Measurements from ENCODE around the gene ADCY3.

ADCY3 gene

DNA sequence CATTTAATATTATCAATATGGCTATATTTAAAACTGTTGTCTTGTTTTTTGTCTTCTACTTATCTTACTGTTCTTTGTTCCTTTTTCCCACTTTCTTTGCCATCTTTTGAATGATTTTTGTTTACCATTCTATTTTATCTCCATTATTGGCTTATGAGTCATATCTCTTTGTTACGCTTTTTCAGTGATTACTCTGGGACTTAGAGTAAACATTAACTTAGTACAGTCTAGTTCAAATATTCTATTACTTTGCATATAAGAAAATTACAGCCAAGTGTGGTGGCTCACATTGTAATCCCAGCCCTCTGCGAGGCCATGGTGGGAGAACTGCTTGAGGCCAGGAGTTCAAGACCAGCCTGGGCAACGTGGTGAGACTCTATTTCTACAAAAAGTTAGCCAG is 26.1 kb downstream of the ADCY3 start:
- TF ChIP-seq, protein P1, sequence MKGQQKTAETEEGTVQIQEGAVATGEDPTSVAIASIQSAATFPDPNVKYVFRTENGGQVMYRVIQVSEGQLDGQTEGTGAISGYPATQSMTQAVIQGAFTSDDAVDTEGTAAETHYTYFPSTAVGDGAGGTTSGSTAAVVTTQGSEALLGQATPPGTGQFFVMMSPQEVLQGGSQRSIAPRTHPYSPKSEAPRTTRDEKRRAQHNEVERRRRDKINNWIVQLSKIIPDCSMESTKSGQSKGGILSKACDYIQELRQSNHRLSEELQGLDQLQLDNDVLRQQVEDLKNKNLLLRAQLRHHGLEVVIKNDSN (IDR thresholded peaks at IDR 0.05): no peak
- TF ChIP-seq RAD21 (IDR thresholded peaks at IDR 0.05; ENCODE audit: low read depth) (no peak), CEBPB (IDR thresholded peaks at IDR 0.05) (no peak), TCF12 (IDR thresholded peaks at IDR 0.05; ENCODE audit: low read depth) (no peak), TAF1 (IDR thresholded peaks at IDR 0.05; ENCODE audit: low read depth) (no peak), CREB1 (IDR thresholded peaks at IDR 0.05; ENCODE audit: low read depth) (no peak)

DNA sequence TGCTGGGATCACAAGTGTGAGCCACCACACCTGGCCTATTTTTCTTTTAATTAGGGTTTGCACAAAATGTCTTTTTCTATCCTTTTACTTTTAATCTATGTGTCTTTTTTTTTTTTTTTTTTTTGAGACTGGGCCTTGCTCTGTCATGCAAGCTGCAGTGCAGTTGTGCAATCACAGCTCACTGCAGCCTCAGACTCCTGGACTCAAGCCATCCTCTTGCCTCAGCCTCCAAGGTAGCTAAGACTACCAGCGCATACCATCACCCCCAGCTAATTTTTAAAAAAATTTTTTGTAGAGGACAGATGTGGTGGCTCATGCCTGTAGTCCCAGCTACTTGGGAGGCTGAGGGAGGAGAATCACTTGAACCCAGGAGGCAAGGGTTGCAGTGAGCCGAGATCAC is 27.1 kb downstream of the ADCY3 start:
- TF ChIP-seq CEBPB (IDR thresholded peaks at IDR 0.05): peak; percentile 19; the same call in 1 of the 2 replicates
- TF ChIP-seq TAF1 (IDR thresholded peaks at IDR 0.05; ENCODE audit: low read depth): no peak

DNA sequence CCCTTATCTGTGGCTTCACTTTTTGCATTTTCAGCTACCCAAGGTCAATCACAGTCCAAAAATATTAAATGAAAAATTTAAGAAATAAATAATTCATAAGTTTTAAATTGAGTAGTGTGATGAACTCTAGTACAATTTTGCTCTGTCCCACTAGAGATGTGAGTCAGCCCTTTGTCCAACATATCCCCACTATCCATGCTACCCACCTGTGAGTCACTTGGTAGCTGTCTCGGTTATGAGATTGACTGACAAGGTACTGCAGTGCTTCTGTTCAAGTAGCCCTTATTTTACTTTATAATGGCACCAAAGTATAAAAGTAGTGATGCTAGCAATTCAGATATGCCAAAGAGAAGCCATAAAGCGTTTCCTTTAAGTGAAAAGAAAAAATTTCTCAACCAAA is 28.8 kb downstream of the ADCY3 start:
- TF ChIP-seq EGR1 (IDR thresholded peaks at IDR 0.05) (no peak), TCF12 (IDR thresholded peaks at IDR 0.05; ENCODE audit: low read depth) (no peak), FOXM1 (IDR thresholded peaks at IDR 0.05; ENCODE audit: borderline replicate concordance, low read depth) (no peak), RAD21 (IDR thresholded peaks at IDR 0.05; ENCODE audit: low read depth) (no peak), TEAD4 (IDR thresholded peaks at IDR 0.05) (no peak), TAF1 (IDR thresholded peaks at IDR 0.05; ENCODE audit: low read depth) (no peak), ZBTB7A (IDR thresholded peaks at IDR 0.05; ENCODE audit: low read depth) (no peak), EP300 (IDR thresholded peaks at IDR 0.05; ENCODE audit: borderline replicate concordance) (no peak), CREB1 (IDR thresholded peaks at IDR 0.05; ENCODE audit: low read depth) (no peak), NFIC (IDR thresholded peaks at IDR 0.05) (no peak), YY1 (IDR thresholded peaks at IDR 0.05; ENCODE audit: low read depth) (no peak), CEBPB (IDR thresholded peaks at IDR 0.05) (no peak)
- TF ChIP-seq, protein P2, sequence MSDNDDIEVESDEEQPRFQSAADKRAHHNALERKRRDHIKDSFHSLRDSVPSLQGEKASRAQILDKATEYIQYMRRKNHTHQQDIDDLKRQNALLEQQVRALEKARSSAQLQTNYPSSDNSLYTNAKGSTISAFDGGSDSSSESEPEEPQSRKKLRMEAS (IDR thresholded peaks at IDR 0.05): no peak
- TF ChIP-seq, protein P1 (IDR thresholded peaks at IDR 0.05): no peak
- TF ChIP-seq, protein P3, sequence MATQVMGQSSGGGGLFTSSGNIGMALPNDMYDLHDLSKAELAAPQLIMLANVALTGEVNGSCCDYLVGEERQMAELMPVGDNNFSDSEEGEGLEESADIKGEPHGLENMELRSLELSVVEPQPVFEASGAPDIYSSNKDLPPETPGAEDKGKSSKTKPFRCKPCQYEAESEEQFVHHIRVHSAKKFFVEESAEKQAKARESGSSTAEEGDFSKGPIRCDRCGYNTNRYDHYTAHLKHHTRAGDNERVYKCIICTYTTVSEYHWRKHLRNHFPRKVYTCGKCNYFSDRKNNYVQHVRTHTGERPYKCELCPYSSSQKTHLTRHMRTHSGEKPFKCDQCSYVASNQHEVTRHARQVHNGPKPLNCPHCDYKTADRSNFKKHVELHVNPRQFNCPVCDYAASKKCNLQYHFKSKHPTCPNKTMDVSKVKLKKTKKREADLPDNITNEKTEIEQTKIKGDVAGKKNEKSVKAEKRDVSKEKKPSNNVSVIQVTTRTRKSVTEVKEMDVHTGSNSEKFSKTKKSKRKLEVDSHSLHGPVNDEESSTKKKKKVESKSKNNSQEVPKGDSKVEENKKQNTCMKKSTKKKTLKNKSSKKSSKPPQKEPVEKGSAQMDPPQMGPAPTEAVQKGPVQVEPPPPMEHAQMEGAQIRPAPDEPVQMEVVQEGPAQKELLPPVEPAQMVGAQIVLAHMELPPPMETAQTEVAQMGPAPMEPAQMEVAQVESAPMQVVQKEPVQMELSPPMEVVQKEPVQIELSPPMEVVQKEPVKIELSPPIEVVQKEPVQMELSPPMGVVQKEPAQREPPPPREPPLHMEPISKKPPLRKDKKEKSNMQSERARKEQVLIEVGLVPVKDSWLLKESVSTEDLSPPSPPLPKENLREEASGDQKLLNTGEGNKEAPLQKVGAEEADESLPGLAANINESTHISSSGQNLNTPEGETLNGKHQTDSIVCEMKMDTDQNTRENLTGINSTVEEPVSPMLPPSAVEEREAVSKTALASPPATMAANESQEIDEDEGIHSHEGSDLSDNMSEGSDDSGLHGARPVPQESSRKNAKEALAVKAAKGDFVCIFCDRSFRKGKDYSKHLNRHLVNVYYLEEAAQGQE (IDR thresholded peaks at IDR 0.05; ENCODE audit: low read depth): no peak

DNA sequence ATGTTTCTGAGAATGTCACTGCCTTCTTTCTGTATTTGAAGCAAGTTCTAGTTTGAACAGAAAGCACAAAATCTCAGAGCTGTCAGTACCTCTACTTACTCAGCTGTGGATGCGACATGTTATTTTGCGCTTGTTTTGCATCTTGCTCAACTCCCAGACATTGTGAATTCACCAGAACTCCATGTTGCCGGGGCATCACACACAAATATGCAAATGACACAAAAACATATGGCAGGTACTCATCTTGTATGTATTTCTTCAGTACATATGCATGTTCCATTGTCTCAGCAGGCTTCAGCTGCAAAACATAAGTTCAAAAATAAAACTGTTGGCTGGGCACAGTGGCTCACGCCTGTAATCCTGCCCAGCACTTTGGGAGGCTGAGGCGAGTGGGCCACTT is 30.8 kb downstream of the ADCY3 start:
- no peak for TF ChIP-seq YY1 (IDR thresholded peaks at IDR 0.05; ENCODE audit: low read depth)
- no peak for TF ChIP-seq CREB1 (IDR thresholded peaks at IDR 0.05; ENCODE audit: low read depth)
- TF ChIP-seq TCF12 (IDR thresholded peaks at IDR 0.05; ENCODE audit: low read depth): no peak
- TF ChIP-seq RAD21 (IDR thresholded peaks at IDR 0.05; ENCODE audit: low read depth): no peak
- TF ChIP-seq, protein P1 (IDR thresholded peaks at IDR 0.05): no peak
- no peak for TF ChIP-seq EP300 (IDR thresholded peaks at IDR 0.05; ENCODE audit: borderline replicate concordance)
- TF ChIP-seq, protein P3 (IDR thresholded peaks at IDR 0.05; ENCODE audit: low read depth): no peak
- no peak for TF ChIP-seq TEAD4 (IDR thresholded peaks at IDR 0.05)
- TF ChIP-seq FOXM1 (IDR thresholded peaks at IDR 0.05; ENCODE audit: borderline replicate concordance, low read depth): no peak
- no peak for TF ChIP-seq EGR1 (IDR thresholded peaks at IDR 0.05)
- TF ChIP-seq NFIC (IDR thresholded peaks at IDR 0.05): no peak
- no peak for TF ChIP-seq TAF1 (IDR thresholded peaks at IDR 0.05; ENCODE audit: low read depth)
- TF ChIP-seq, protein P2 (IDR thresholded peaks at IDR 0.05): no peak
- TF ChIP-seq CEBPB (IDR thresholded peaks at IDR 0.05): no peak
- TF ChIP-seq ZBTB7A (IDR thresholded peaks at IDR 0.05; ENCODE audit: low read depth): no peak

DNA sequence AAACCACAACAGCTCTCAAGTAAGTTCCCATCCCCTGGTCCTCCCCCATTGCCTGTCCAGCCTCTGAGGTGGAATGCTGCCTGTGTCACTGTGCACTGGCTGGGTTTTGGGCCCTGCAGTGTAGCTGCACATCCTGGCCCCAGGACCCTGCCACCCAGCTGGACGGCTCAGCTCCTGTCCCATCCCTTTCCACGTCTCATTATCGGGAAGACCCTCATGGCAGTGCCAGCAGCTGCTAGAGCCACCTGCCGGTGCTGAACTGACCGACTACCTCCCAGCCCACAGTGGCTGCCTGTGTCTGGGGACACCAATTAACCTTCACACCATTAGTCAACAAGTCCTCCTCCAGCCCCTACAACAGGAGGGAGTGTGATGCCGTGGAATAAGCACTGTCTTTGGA is 31.9 kb downstream of the ADCY3 start:
- TF ChIP-seq, protein P1 (IDR thresholded peaks at IDR 0.05): no peak
- TF ChIP-seq FOXM1 (IDR thresholded peaks at IDR 0.05; ENCODE audit: borderline replicate concordance, low read depth): no peak
- TF ChIP-seq ZBTB7A (IDR thresholded peaks at IDR 0.05; ENCODE audit: low read depth): no peak
- no peak for TF ChIP-seq TCF12 (IDR thresholded peaks at IDR 0.05; ENCODE audit: low read depth)
- no peak for TF ChIP-seq CREB1 (IDR thresholded peaks at IDR 0.05; ENCODE audit: low read depth)
- no peak for TF ChIP-seq EGR1 (IDR thresholded peaks at IDR 0.05)
- TF ChIP-seq NFIC (IDR thresholded peaks at IDR 0.05): no peak
- TF ChIP-seq RAD21 (IDR thresholded peaks at IDR 0.05; ENCODE audit: low read depth): no peak
- TF ChIP-seq, protein P3 (IDR thresholded peaks at IDR 0.05; ENCODE audit: low read depth): no peak
- no peak for TF ChIP-seq CEBPB (IDR thresholded peaks at IDR 0.05)
- TF ChIP-seq TAF1 (IDR thresholded peaks at IDR 0.05; ENCODE audit: low read depth): no peak
- TF ChIP-seq EP300 (IDR thresholded peaks at IDR 0.05; ENCODE audit: borderline replicate concordance): no peak
- TF ChIP-seq YY1 (IDR thresholded peaks at IDR 0.05; ENCODE audit: low read depth): no peak
